Measurements from ENCODE around the gene PDE5A.
"Not testable (repeated sequence)": the region's sequence is repeated elsewhere in the genome, so short reads cannot be mapped to it uniquely, and the experiment has no call there.

DNA sequence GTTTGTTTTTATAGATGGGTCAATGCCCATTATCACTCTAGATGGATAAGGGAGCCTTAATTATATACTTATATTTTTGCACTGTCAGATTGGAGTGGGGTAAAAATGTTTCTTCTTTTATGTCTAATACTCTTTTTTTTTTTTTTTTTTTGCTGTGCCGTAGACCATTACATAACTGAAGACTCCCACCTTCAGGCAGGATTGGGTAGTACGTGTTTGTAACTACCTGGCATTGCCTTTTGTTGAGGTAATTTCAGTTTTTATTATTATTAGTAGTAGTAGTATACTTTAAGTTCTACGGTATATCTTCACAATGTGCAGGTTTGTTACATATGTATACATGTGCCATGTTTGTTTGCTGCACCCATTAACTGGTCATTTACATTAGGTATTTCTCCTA, 165.9 kb downstream of the PDE5A start:
- TF ChIP-seq, protein P1, sequence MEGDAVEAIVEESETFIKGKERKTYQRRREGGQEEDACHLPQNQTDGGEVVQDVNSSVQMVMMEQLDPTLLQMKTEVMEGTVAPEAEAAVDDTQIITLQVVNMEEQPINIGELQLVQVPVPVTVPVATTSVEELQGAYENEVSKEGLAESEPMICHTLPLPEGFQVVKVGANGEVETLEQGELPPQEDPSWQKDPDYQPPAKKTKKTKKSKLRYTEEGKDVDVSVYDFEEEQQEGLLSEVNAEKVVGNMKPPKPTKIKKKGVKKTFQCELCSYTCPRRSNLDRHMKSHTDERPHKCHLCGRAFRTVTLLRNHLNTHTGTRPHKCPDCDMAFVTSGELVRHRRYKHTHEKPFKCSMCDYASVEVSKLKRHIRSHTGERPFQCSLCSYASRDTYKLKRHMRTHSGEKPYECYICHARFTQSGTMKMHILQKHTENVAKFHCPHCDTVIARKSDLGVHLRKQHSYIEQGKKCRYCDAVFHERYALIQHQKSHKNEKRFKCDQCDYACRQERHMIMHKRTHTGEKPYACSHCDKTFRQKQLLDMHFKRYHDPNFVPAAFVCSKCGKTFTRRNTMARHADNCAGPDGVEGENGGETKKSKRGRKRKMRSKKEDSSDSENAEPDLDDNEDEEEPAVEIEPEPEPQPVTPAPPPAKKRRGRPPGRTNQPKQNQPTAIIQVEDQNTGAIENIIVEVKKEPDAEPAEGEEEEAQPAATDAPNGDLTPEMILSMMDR (conservative IDR thresholded peaks at IDR 0.05 in 1 of 2, IDR thresholded peaks at IDR 0.05 in 1 of 2; ENCODE audit: extremely low read depth in 1 of 2, insufficient read depth in 1 of 2, low read depth in 1 of 2, low read length in 2 of 2), result not testable (repeated sequence)
- TF ChIP-seq EZH2 (IDR thresholded peaks at IDR 0.05; ENCODE audit: borderline replicate concordance, low read length), result not testable (repeated sequence)

Data from mammary epithelial cell (primary cell).